ENCODE data around the gene DNM2.

DNA sequence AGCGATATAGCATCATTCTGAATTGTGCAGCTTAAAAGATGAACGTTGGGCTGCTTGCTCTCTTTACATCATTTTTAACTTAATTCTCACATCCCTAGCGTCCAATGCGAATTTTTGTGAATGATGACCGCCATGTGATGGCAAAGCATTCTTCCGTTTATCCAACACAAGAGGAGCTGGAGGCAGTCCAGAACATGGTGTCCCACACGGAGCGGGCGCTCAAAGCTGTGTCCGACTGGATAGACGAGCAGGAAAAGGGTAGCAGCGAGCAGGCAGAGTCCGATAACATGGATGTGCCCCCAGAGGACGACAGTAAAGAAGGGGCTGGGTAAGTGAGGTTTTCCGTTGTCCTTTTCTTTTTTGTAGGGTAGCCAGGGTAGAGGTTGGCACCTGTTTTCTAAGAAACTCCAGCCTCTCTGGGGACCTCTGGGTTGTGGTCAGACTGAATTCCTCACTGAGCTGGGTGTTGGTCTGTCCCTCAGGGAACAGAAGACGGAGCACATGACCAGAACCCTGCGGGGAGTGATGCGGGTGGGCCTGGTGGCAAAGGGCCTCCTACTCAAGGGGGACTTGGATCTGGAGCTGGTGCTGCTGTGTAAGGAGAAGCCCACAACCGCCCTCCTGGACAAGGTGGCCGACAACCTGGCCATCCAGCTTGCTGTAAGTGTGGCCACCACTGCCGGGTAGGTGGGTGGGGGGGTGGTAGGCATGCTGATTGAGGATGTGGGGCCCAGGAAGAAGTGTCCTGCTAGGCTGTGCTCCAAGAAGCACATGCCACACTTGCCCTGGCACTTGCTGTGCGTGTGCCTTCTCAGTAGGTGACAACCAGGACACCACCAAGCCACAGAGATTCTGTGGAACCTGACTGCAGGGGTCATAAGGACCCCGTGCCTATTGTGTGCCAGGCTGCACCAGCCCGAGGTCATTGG lies 46.7 kb upstream of the DNM2 start:
- TF ChIP-seq CTCF (conservative IDR thresholded peaks at IDR 0.05) = no peak
- TF ChIP-seq ZFX (IDR thresholded peaks at IDR 0.05) = no peak
